ENCODE data around the gene WDPCP.

DNA sequence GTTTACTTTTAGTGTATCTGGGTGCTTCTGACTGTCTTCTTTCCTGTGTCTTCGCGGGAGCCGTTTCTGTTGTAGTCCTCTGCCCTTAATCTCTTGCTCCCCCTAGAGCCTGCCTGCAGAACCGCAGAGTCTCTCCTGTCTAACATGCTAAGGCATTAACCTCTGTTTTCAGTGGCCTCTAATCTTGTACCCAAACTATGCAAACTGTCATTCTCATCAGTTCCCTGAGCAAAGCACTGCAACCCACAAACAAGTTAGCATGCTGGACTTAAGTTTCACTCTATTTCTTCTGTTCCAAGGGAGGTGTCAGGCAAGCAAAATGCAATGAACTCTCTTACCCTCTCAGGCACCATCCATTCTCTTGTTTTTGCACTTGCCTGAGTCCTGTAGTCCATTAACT, 399.3 kb downstream of the WDPCP start:
- no peak for TF ChIP-seq ZC3H10 (CRISPR knock-in tag; IDR thresholded peaks at IDR 0.05)
- no peak for TF ChIP-seq ZFP3 (CRISPR knock-in tag; IDR thresholded peaks at IDR 0.05)
- TF ChIP-seq ESRRG (CRISPR knock-in tag; IDR thresholded peaks at IDR 0.05), result no peak
- TF ChIP-seq ISL1 (CRISPR knock-in tag; IDR thresholded peaks at IDR 0.05), result no peak
- no peak for TF ChIP-seq ZNF565 (CRISPR knock-in tag; conservative IDR thresholded peaks at IDR 0.05; ENCODE audit: low read depth)
